Esophagus muscularis mucosa (tissue), 4 donors: ENCODE data around the gene CPXM1. TPM values are rescaled to one million over a fixed set of nuclear protein-coding genes. Genes with fewer than 3 reads are reported as not detected.

Source experiments
- DNase-seq: peaks from one replicate; pipeline ENCODE4 v3.0.0-alpha.2; 2017; ENCODE audit errors: extremely low spot score
- H3K27ac ChIP-seq, 4 donors: fragments of 200-600 bp; sonication (generic); replicated peaks in 1 of 4; 1 replicate in 3 of 4; 2 replicates in 1 of 4; pipeline ENCODE4 v1.5.1; 2016 to 2019; ENCODE audit warnings: mild to moderate bottlenecking in 1 of 4
- H3K27me3 ChIP-seq, 4 donors: fragments of 200-600 bp; sonication (generic); one replicate each; pipeline versions ENCODE4 v1.5.1 to v1.6.0; 2016 to 2019
- H3K36me3 ChIP-seq, 4 donors: fragments of 200-600 bp; sonication (generic); one replicate each; pipeline ENCODE4 v1.5.1; 2016 to 2019
- H3K4me1 ChIP-seq, 4 donors: fragments of 200-600 bp; sonication (generic); one replicate each; pipeline ENCODE4 v1.5.1; 2016 to 2019
- H3K4me3 ChIP-seq, 4 donors: fragments of 200-600 bp; sonication (generic); 1 replicate in 2 of 4; 2 replicates in 2 of 4; pipeline ENCODE4 v1.5.1; 2016 to 2019; ENCODE audit warnings: mild to moderate bottlenecking in 4 of 4, moderate library complexity in 1 of 4
- H3K9me3 ChIP-seq, 4 donors: fragments of 200-600 bp; sonication (generic); 1 replicate in 3 of 4; 2 replicates in 1 of 4; pipeline ENCODE4 v1.5.1; 2016 to 2019
- CTCF ChIP-seq, 3 experiments: fragments of 200-600 bp in 2 of 3; fragments of 450-650 bp in 1 of 3; sonication (generic) in 2 of 3; IDR thresholded peaks; one replicate each; pipeline ENCODE4 v1.5.1; 2017 to 2019; ENCODE audit warnings: antibody characterized with exemption in 3 of 3, mild to moderate bottlenecking in 2 of 3, moderate library complexity in 1 of 3
- EP300 ChIP-seq: sonication (generic); formaldehyde crosslinking; IDR thresholded peaks from one replicate; pipeline ENCODE4 v1.6.1; 2017; ENCODE audit warnings: antibody characterized with exemption
- POLR2A ChIP-seq: fragments of 450-650 bp; IDR thresholded peaks from one replicate; pipeline ENCODE4 v1.6.1; 2017; ENCODE audit warnings: antibody characterized with exemption, moderate library complexity, mild to moderate bottlenecking, low read depth
- POLR2AphosphoS5 ChIP-seq, 2 donors: sonication (generic); formaldehyde crosslinking; IDR thresholded peaks; one replicate each; pipeline ENCODE4 v1.6.1; 2017; ENCODE audit warnings: antibody characterized with exemption in 2 of 2
- WGBS: methylation state at CpG from one replicate; pipeline ENCODE4 v1.1.5; 2018; 5-methylcytosine and 5-hydroxymethylcytosine counted together
- intact Hi-C: fragments of 100-400 bp; cut with DNase I; formaldehyde crosslinking; loops from one replicate; pipeline ENCODE4 v1.15.1; 2023
- total RNA-seq, 4 donors: library from RNA; depleted of rRNA; stranded (reverse); fragments of >200 nt; gene quantifications; one replicate each; pipeline versions ENCODE4 v1.1.0 to v1.2.1, GENCODE V29; 2016

The CPXM1 gene
- total RNA-seq, 4 donors from 2014 or later, result 0.17 to 1.3 (median 0.45) TPM; not detected in 1

- Histone ChIP-seq H3K4me3 (no peak overlapping the region), H3K36me3 (no peaks in the 10 kb centered on the region), H3K9me3 (no peaks in the 10 kb centered on the region), H3K27me3 (peaks cover 0 to 99% (median 19%) of the 10 kb centered on the region in 4 donors), H3K27ac (no peak overlapping the region), H3K4me1 (peaks cover 0 to 24% (median 18%) of the 10 kb centered on the region in 4 donors)
- WGBS, result 6% methylated on average over 26 of the region's 49 CpGs
- TF ChIP-seq POLR2AphosphoS5 (IDR thresholded peaks at IDR 0.05) (no peak), POLR2A (no peak), EP300 (no peak), CTCF (IDR thresholded peaks at IDR 0.05) (no peak)
- intact Hi-C loops, result no loop called here
- no peak for DNase-seq
These were observed 4.6 kb upstream of the CPXM1 start for GRCh38 chr20:2804852-2805688.

- Histone ChIP-seq H3K4me3 (no peak overlapping the region), H3K27ac (no peak overlapping the region), H3K9me3 (no peaks in the 10 kb centered on the region), H3K36me3 (no peaks in the 10 kb centered on the region), H3K4me1 (peaks cover 0 to 33% (median 27%) of the 10 kb centered on the region in 4 donors), H3K27me3 (peaks cover 0 to 99% (median 21%) of the 10 kb centered on the region in 4 donors)
- no peak for DNase-seq
- WGBS, result 56% methylated on average over 16 of the region's 16 CpGs
- intact Hi-C loops, result no loop called here
- TF ChIP-seq CTCF (IDR thresholded peaks at IDR 0.05) (no peak), POLR2A (no peak), POLR2AphosphoS5 (IDR thresholded peaks at IDR 0.05) (no peak), EP300 (no peak)
These were observed 3.8 kb upstream of the CPXM1 start for GRCh38 chr20:2804041-2804828.

GRCh38 chr20:2801286-2801728 is 880 bp upstream of the CPXM1 start:
- Histone ChIP-seq H3K27ac (no peak overlapping the region), H3K27me3 (peaks cover 0 to 100% (median 24%) of the 10 kb centered on the region in 4 donors), H3K4me3 (no peak overlapping the region), H3K9me3 (no peaks in the 10 kb centered on the region), H3K36me3 (no peaks in the 10 kb centered on the region), H3K4me1 (peaks cover 0 to 33% (median 29%) of the 10 kb centered on the region in 4 donors)
- TF ChIP-seq CTCF (IDR thresholded peaks at IDR 0.05) (no peak), EP300 (no peak), POLR2A (no peak), POLR2AphosphoS5 (IDR thresholded peaks at IDR 0.05) (no peak)
- 21% methylated on average over 13 of the region's 13 CpGs for WGBS
- DNase-seq, result no peak
- intact Hi-C loops, result no loop called here

GRCh38 chr20:2799688-2800520 is 523 bp downstream of the CPXM1 start:
- Histone ChIP-seq H3K9me3 (no peaks in the 10 kb centered on the region), H3K4me3 (peak overlapping the region; percentile 22 to 34 (median 30)), H3K27me3 (peaks cover 0 to 98% (median 18%) of the 10 kb centered on the region in 4 donors), H3K4me1 (peaks cover 0 to 27% (median 23%) of the 10 kb centered on the region in 4 donors), H3K27ac (no peak overlapping the region), H3K36me3 (no peaks in the 10 kb centered on the region)
- no peak for DNase-seq
- intact Hi-C loops, result no loop called here
- WGBS, result 2% methylated on average over 45 of the region's 61 CpGs
- TF ChIP-seq EP300 (no peak), POLR2AphosphoS5 (IDR thresholded peaks at IDR 0.05) (no peak), POLR2A (no peak), CTCF (IDR thresholded peaks at IDR 0.05) (no peak)
